H1 (cell line): Measurements from ENCODE around the gene SULT2B1. TPM values are rescaled to one million over a fixed set of nuclear protein-coding genes. Genes with fewer than 3 reads are reported as not detected.

ENCODE experiments used
- CTCF ChIA-PET: fragments of 300-600 bp; sonication (Branson Sonifier 250); formaldehyde crosslinking; loops from one replicate; lab custom pipeline; 2021; ENCODE audit not compliant: partially characterized antibody; lab: Charles Lee
- POLR2A ChIA-PET: fragments of 300-600 bp; sonication (Branson Sonifier 250); formaldehyde crosslinking; loops from one replicate; lab custom pipeline; 2021; ENCODE audit warnings: inconsistent platforms; ENCODE audit not compliant: partially characterized antibody; lab: Charles Lee
- DNase-seq, 2 experiments: peaks; one replicate each; pipeline versions ENCODE4 v3.0.0 to v3.0.0-alpha.2; 2010 to 2022; ENCODE audit warnings: low spot score in 2 of 2, low read depth in 1 of 2, mixed read lengths in 1 of 2
- FAIRE-seq: peaks from 2 replicates; lab custom pipeline; 2011; peaks lifted over from hg19 to GRCh38; lab: Jason Lieb, UNC
- H2AFZ ChIP-seq: 2 replicates; pipeline ENCODE4 v1.8.1; 2012; ENCODE audit warnings: low read length, inconsistent platforms
- H2AK5ac ChIP-seq: 2 replicates; pipeline ENCODE4 v1.6.1; 2013; ENCODE audit warnings: low read depth, low read length
- H2BK120ac ChIP-seq: replicated peaks from 2 replicates; pipeline ENCODE3; 2013; ENCODE audit warnings: low read depth, low read length, inconsistent platforms
- H2BK12ac ChIP-seq: 2 replicates; pipeline ENCODE4 v1.6.1; 2013; ENCODE audit warnings: low read depth, low read length
- H2BK15ac ChIP-seq: 2 replicates; pipeline ENCODE4 v1.6.1; 2013; ENCODE audit warnings: low read length
- H2BK20ac ChIP-seq: 2 replicates; pipeline ENCODE4 v1.6.1; 2013; ENCODE audit warnings: low read length
- H2BK5ac ChIP-seq: 2 replicates; pipeline ENCODE4 v1.6.1; 2013; ENCODE audit warnings: low read depth, low read length
- H3K14ac ChIP-seq: 2 replicates; pipeline ENCODE4 v1.6.1; 2013; ENCODE audit warnings: inconsistent platforms; ENCODE audit not compliant: insufficient read length
- H3K18ac ChIP-seq: 2 replicates; pipeline ENCODE4 v1.6.1; 2013; ENCODE audit warnings: low read length; ENCODE audit errors: extremely low read depth
- H3K23ac ChIP-seq: 2 replicates; pipeline ENCODE4 v1.6.1; 2013; ENCODE audit warnings: inconsistent platforms; ENCODE audit not compliant: insufficient read length
- H3K23me2 ChIP-seq: 2 replicates; pipeline ENCODE4 v1.6.1; 2013; ENCODE audit warnings: low read depth, low read length
- H3K27ac ChIP-seq: 2 replicates; pipeline ENCODE4 v1.6.1; 2011; ENCODE audit warnings: low read depth, low read length, inconsistent platforms
- H3K27me3 ChIP-seq, 4 experiments: replicated peaks in 1 of 4; 1 replicate in 1 of 4; 2 replicates in 3 of 4; pipeline versions ENCODE4 v1.6.1 to v1.8.1; 2011 to 2013; ENCODE audit warnings: low read length in 3 of 4, mild to moderate bottlenecking in 3 of 4, inconsistent platforms in 2 of 4, mixed read lengths in 2 of 4, moderate library complexity in 1 of 4; ENCODE audit not compliant: control insufficient read depth in 3 of 4, insufficient read depth in 3 of 4; ENCODE audit errors: extremely low read depth in 1 of 4
- H3K36me3 ChIP-seq, 4 experiments: 2 replicates each; pipeline versions ENCODE4 v1.6.1 to v1.8.1; 2011 to 2013; ENCODE audit warnings: mild to moderate bottlenecking in 4 of 4, low read length in 3 of 4, moderate library complexity in 2 of 4, control low read depth in 1 of 4, inconsistent platforms in 1 of 4; ENCODE audit not compliant: insufficient read depth in 4 of 4, control insufficient read depth in 2 of 4
- H3K4ac ChIP-seq: replicated peaks from 2 replicates; pipeline ENCODE3; 2013; ENCODE audit warnings: low read length, low read depth, mixed read lengths, inconsistent platforms; ENCODE audit not compliant: insufficient read length
- H3K4me1 ChIP-seq, 4 experiments: replicated peaks in 1 of 4; 1 replicate in 1 of 4; 2 replicates in 3 of 4; pipeline versions ENCODE4 v1.6.1 to v1.8.1; 2011 to 2013; ENCODE audit warnings: low read length in 3 of 4, inconsistent platforms in 2 of 4, mixed read lengths in 1 of 4; ENCODE audit not compliant: insufficient read depth in 4 of 4, control insufficient read depth in 3 of 4
- H3K4me2 ChIP-seq, 2 experiments: 2 replicates each; pipeline versions ENCODE4 v1.6.1 to v1.8.1; 2011 to 2013; ENCODE audit warnings: low read depth in 2 of 2, low read length in 2 of 2, control low read depth in 1 of 2, inconsistent platforms in 1 of 2, mild to moderate bottlenecking in 1 of 2; ENCODE audit not compliant: insufficient read depth in 1 of 2
- H3K4me3 ChIP-seq, 4 experiments: fragments of 200-600, 300-600 bp in 1 of 4; sonication (generic), shearing (Covaris generic), sonication (Bioruptor Twin) in 1 of 4; 2 replicates each; pipeline versions ENCODE4 v1.5.1 to v1.8.1; 2011 to 2016; ENCODE audit warnings: low read length in 4 of 4, low read depth in 3 of 4, control low read depth in 2 of 4, inconsistent platforms in 2 of 4, mild to moderate bottlenecking in 2 of 4, mixed read lengths in 1 of 4, moderate library complexity in 1 of 4; ENCODE audit not compliant: insufficient read depth in 2 of 4; ENCODE audit errors: extremely low read depth in 1 of 4
- H3K56ac ChIP-seq: replicated peaks from 2 replicates; pipeline ENCODE3; 2013; ENCODE audit warnings: low read depth, mild to moderate bottlenecking, mixed read lengths, low read length, inconsistent platforms; ENCODE audit not compliant: insufficient read length
- H3K79me1 ChIP-seq: 2 replicates; pipeline ENCODE4 v1.6.1; 2013; ENCODE audit warnings: low read depth, low read length, control low read depth
- H3K79me2 ChIP-seq, 2 experiments: 2 replicates each; pipeline versions ENCODE4 v1.6.1 to v1.8.1; 2012 to 2013; ENCODE audit warnings: low read length in 2 of 2, mild to moderate bottlenecking in 2 of 2, inconsistent platforms in 1 of 2; ENCODE audit not compliant: insufficient read depth in 2 of 2, control insufficient read depth in 1 of 2
- H3K9ac ChIP-seq, 4 experiments: replicated peaks in 1 of 4; 1 replicate in 1 of 4; 2 replicates in 3 of 4; pipeline versions ENCODE4 v1.6.1 to v1.8.1; 2011 to 2013; ENCODE audit warnings: low read depth in 3 of 4, low read length in 3 of 4, control low read depth in 2 of 4, mild to moderate bottlenecking in 2 of 4, moderate library complexity in 2 of 4, inconsistent platforms in 1 of 4; ENCODE audit errors: extremely low read depth in 1 of 4
- H3K9me3 ChIP-seq, 2 experiments: 2 replicates each; pipeline versions ENCODE4 v1.6.1 to v1.8.1; 2012 to 2013; ENCODE audit warnings: mild to moderate bottlenecking in 2 of 2, moderate library complexity in 2 of 2, control low read depth in 1 of 2, inconsistent platforms in 1 of 2, low read depth in 1 of 2, low read length in 1 of 2, mixed read lengths in 1 of 2; ENCODE audit not compliant: insufficient read depth in 2 of 2
- H4K20me1 ChIP-seq, 2 experiments: replicated peaks in 1 of 2; 2 replicates each; pipeline versions ENCODE3 to v1.8.1; 2011 to 2013; ENCODE audit warnings: inconsistent platforms in 2 of 2, low read length in 2 of 2, mild to moderate bottlenecking in 1 of 2; ENCODE audit not compliant: insufficient read depth in 2 of 2, control insufficient read depth in 1 of 2
- H4K5ac ChIP-seq: 2 replicates; pipeline ENCODE4 v1.6.1; 2013; ENCODE audit warnings: low read length, low read depth, mixed read lengths, inconsistent platforms; ENCODE audit not compliant: insufficient read length
- H4K8ac ChIP-seq: 2 replicates; pipeline ENCODE4 v1.8.0; 2013; ENCODE audit warnings: mild to moderate bottlenecking, moderate library complexity, low read length, inconsistent platforms; ENCODE audit not compliant: insufficient read depth; ENCODE audit errors: extremely low read depth
- H4K91ac ChIP-seq: replicated peaks from 2 replicates; pipeline ENCODE3; 2013; ENCODE audit warnings: low read length, mixed read lengths, inconsistent platforms; ENCODE audit not compliant: insufficient read length
- CBX5 ChIP-seq: fragments of 300-800, 300-1000 bp; sonication (generic); IDR thresholded peaks from 2 replicates; pipeline ENCODE4 v1.7.1; 2016; ENCODE audit warnings: antibody characterized with exemption, low read length, low read depth
- CTCF ChIP-seq, 3 experiments: IDR thresholded peaks; 1 replicate in 2 of 3; 2 replicates in 1 of 3; pipeline versions ENCODE4 v1.5.1 to v1.6.1; 2011; ENCODE audit warnings: low read length in 3 of 3, mild to moderate bottlenecking in 3 of 3, inconsistent platforms in 2 of 3, low read depth in 1 of 3, moderate library complexity in 1 of 3; ENCODE audit not compliant: insufficient read depth in 1 of 3; ENCODE audit errors: control extremely low read depth in 1 of 3
- E2F6 ChIP-seq: IDR thresholded peaks from 2 replicates; pipeline ENCODE4 v1.6.1; 2012; ENCODE audit warnings: inconsistent platforms
- GABPA ChIP-seq: IDR thresholded peaks from 2 replicates; pipeline ENCODE4 v1.6.1; 2011; ENCODE audit warnings: mild to moderate bottlenecking, low read length, moderate library complexity, borderline replicate concordance; ENCODE audit not compliant: insufficient read depth
- KDM1A ChIP-seq: fragments of 200-600, 300-600 bp; sonication (generic); IDR thresholded peaks from 2 replicates; pipeline ENCODE4 v1.7.1; 2016; ENCODE audit warnings: mild to moderate bottlenecking, low read length, borderline replicate concordance
- SAP30 ChIP-seq: fragments of 300-600 bp; sonication (generic); IDR thresholded peaks from 2 replicates; pipeline ENCODE4 v1.7.1; 2012; ENCODE audit warnings: low read length, moderate library complexity, mild to moderate bottlenecking, inconsistent platforms; ENCODE audit not compliant: insufficient read depth, insufficient replicate concordance
- SIRT6 ChIP-seq: IDR thresholded peaks from one replicate; pipeline ENCODE4 v1.7.1; 2012; ENCODE audit warnings: low read length, inconsistent platforms
- TAF1 ChIP-seq: IDR thresholded peaks from 2 replicates; pipeline ENCODE4 v1.6.1; 2011; ENCODE audit warnings: mild to moderate bottlenecking, low read depth, low read length
- WGBS, 2 experiments: shearing (Covaris generic) in 1 of 2; methylation state at CpG; one replicate each; pipeline versions ENCODE4 v1.1.6 to v1.1.7; 2013 to 2015; ENCODE audit warnings: low lambda C conversion rate in 2 of 2, mixed read lengths in 2 of 2, inconsistent platforms in 1 of 2, low coverage in 1 of 2, missing lambda C conversion rate in 1 of 2; ENCODE audit not compliant: insufficient replicate concordance in 2 of 2, insufficient coverage in 1 of 2, insufficient read length in 1 of 2; ENCODE audit errors: extremely low coverage in 1 of 2, missing lambda C conversion rate in 1 of 2; 5-methylcytosine and 5-hydroxymethylcytosine counted together
- polyA plus RNA-seq, 7 experiments: library from polyadenylated mRNA; depleted of rRNA in 3 of 7; stranded (reverse) in 5 of 7; unstranded in 2 of 7; fragments of >200 nt in 5 of 7; fragments of 200-250 nt in 2 of 7; gene quantifications; 1 replicate in 5 of 7; 2 replicates in 1 of 7; 4 replicates in 1 of 7; pipeline versions ENCODE4 v1.2.1 to v1.2.3, GENCODE V29; 2011 to 2013; ENCODE audit warnings: missing spikeins in 2 of 7, mixed read lengths in 2 of 7
- total RNA-seq: library from RNA; stranded (reverse); fragmentation: NEBNext Ultra II Directional; extraction: Animal tissue kit (Norgen Biotek cat#: 25700); gene quantifications from 2 replicates; pipeline ENCODE4 v1.2.1, GENCODE V29; 2021

Gene SULT2B1
- total and polyA plus RNA-seq, 2 of the 8 experiments (the other 6 are each of a cell fraction or from before 2014, with no cell fraction given) = 1.5 to 2.6 TPM

GRCh38 chr19:48624067-48624594 is 72.2 kb downstream of the SULT2B1 start:
- FAIRE-seq = peak; percentile 83
- peak overlapping the region; percentile 90 for H2BK5ac ChIP-seq
- peaks cover 3 to 13% (median 6%) of the 10 kb centered on the region in 4 experiments; a peak in 6 of 7 replicates for H3K4me1 ChIP-seq
- peak overlapping the region; percentile 53 to 87 (median 80) for H3K4me3 ChIP-seq
- H3K9me3 ChIP-seq = no peaks in the 10 kb centered on the region
- H4K91ac ChIP-seq = peak overlapping the region; percentile 59
- peak overlapping the region; percentile 47; the same call in 1 of the 2 replicates for H3K27ac ChIP-seq
- H3K14ac ChIP-seq = no peak overlapping the region
- peaks cover 0 to 15% of the 10 kb centered on the region in 2 experiments; a peak in 3 of 4 replicates for H3K79me2 ChIP-seq
- peak overlapping the region; percentile 92 for H3K56ac ChIP-seq
- peaks cover 15% of the 10 kb centered on the region for H3K23me2 ChIP-seq
- 0 out of 2 replicates have a peak overlapping the region, but pooled peaks have one; percentile 53 for H2BK12ac ChIP-seq
- peaks cover 2 to 5% of the 10 kb centered on the region in 2 experiments for H4K20me1 ChIP-seq
- H3K27me3 ChIP-seq = no peaks in the 10 kb centered on the region
- peaks cover 0 to 11% (median 1%) of the 10 kb centered on the region in 4 experiments; a peak in 1 of 8 replicates for H3K36me3 ChIP-seq
- ChIA-PET POLR2A (interaction anchor here (0.6 to 30.9 kb wide), 5 partner anchors 1 to 222 kb away, joined by 3 to 788 read pairs (median 4); partner anchors contain the start of genes CA11, DBP, FAM83E and RPL18), CTCF (interaction anchor here (0.9 kb wide), 1 partner anchor 10 kb away, joined by 3 read pairs; no protein-coding TSS in a partner anchor)
- peak overlapping the region; percentile 62 to 70 (median 64); a peak in 6 of 7 replicates for H3K9ac ChIP-seq
- no peak overlapping the region for H2BK20ac ChIP-seq
- H4K5ac ChIP-seq = peak overlapping the region; percentile 69
- H3K23ac ChIP-seq = no peak overlapping the region
- no peak overlapping the region for H2AFZ ChIP-seq
- peak overlapping the region; percentile 81; the same call in 1 of the 2 replicates for H4K8ac ChIP-seq
- no peak overlapping the region for H2BK15ac ChIP-seq
- H2BK120ac ChIP-seq = no peak overlapping the region
- 1% methylated on average over 31 of the region's 40 CpGs; no CpG with 5 or more reads in 1 of the 2 experiments for WGBS, 2 experiments
- H3K79me1 ChIP-seq = no peaks in the 10 kb centered on the region; the same call in 1 of the 2 replicates
- H3K4ac ChIP-seq = peak overlapping the region; percentile 80
- peak overlapping the region; percentile 75 to 82 for H3K4me2 ChIP-seq
- DNase-seq = peak; percentile 91 to 95
- H2AK5ac ChIP-seq = peak overlapping the region; percentile 11; the same call in 1 of the 2 replicates
- peak overlapping the region; percentile 93 for H3K18ac ChIP-seq
- no peak for TF ChIP-seq GABPA
- TF ChIP-seq SAP30 = no peak
- TF ChIP-seq TAF1 = peak; percentile 2; the same call in 1 of the 2 replicates
- no peak for TF ChIP-seq CBX5
- no peak for TF ChIP-seq SIRT6
- no peak for TF ChIP-seq CTCF (IDR thresholded peaks at IDR 0.05; ENCODE audit: control extremely low read depth in 1 of 3, insufficient read depth in 1 of 3, low read depth in 1 of 3, low read length in 3 of 3)
- no peak for TF ChIP-seq KDM1A
- 0 out of 2 replicates have a peak, but pooled peaks have one; percentile 18 for TF ChIP-seq E2F6
